GM21786 (cell line): ENCODE data around the gene TMEM154.

Experiments
- ATAC-seq: cut with Tn5 transposase; IDR thresholded peaks from one replicate; pipeline ENCODE4 v1.9.1; 2021; ENCODE audit not compliant: unreplicated experiment

Gene TMEM154, protein sequence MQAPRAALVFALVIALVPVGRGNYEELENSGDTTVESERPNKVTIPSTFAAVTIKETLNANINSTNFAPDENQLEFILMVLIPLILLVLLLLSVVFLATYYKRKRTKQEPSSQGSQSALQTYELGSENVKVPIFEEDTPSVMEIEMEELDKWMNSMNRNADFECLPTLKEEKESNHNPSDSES

DNA sequence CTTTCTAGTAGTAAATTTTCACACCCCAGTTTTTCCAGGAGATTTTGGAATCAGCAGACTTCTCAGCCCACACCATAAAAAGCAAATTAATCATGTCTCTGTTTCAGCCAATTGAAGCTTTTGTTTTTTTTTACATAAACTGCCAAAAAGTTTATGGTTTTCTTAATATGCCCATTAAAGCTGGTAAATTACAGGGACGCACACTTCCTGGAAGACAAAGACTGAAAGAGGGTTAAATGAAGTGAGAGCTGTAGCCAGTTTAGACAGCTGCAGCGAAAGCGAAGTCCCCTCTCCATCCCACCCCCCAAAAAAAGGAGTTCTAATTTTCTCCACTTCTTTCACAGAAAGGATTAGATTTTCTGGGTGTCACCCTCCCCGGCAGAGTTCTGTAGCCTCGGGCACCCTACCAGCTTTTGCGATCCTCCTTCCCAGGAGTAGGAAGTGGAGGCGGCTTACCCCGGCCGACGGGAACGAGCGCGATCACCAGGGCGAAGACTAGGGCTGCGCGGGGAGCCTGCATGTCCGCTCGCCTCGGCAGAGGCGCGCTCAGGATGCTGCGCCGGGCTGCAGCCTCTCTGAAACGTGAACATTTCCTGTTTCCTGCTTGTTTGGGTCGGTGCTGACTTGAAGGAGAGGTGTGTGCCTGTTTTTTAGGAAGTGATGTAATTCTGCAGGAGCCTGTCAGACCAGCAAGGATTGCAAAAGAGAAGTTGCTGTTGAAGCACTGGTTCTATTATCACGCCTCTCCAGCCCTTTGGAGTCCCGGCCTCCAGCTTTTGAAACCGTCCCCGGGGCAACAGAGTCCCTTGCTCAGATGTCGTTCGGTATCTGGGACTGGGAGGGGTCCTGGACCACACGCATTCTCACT lies at the start of gene TMEM154:
TSS of gene TMEM154 (minus strand) at position 584 of the 868 bp plus-strand sequence. CDS start at position 520, 64 bp downstream.
- ATAC-seq = peak; percentile 42

DNA sequence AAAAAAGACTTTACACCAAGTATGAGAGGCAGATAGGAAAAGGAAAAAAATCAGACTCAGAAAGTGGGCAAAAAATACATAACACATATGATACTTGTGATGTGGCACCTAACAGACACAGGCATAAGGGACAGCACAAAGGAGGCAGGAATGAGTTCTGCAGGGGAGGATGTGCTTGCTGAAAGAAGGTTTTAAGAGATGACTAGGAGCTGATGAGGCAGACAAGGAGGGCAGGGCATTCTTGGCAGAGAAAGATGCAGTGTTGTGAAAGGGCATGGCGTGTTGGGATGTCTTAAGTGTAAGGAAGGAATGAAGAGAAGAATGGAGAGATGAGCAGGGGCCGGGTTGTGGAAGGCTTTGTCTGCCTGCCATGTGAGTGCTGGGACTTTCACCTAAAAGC lies 49.7 kb upstream of the TMEM154 start:
- no peak for ATAC-seq

DNA sequence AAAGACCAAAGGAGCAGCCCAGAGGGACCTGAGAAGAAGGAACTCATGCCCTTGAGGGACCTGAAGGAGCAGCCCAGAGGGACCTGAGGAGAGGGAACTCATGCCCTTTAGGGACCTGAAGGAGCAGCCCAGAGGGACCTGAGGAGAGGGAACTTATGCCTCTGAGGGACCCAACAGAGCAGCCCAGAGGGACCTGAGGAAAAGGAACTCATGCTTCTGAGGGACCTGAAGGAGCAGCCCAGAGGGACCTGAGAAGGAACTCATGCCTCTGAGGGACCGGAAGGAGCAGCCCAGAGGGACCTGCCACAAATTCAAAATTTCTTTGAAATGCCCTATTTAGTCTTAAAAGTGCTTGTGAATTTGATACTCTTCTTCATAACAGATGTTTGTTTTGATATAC lies 48.5 kb upstream of the TMEM154 start:
- ATAC-seq = no peak

DNA sequence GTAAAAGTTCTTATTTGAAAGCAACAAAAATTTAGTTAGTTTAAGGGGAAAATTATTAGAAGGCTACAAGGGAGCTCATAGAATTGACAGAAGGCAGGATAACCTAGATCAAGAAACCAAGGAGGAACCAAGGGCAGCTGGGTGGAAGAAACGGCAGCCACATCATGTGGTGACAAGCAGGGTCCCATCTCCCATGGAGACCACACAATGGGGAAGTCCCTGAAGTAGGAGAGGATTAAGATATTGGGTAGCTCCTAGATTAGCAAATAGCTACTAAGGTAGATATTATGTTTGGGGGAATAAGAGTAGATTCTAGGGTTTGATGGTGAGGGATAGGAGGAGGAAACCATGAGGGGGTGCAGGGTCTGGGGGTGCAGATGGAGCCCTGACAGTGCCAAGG lies 48.0 kb upstream of the TMEM154 start:
- ATAC-seq = no peak

DNA sequence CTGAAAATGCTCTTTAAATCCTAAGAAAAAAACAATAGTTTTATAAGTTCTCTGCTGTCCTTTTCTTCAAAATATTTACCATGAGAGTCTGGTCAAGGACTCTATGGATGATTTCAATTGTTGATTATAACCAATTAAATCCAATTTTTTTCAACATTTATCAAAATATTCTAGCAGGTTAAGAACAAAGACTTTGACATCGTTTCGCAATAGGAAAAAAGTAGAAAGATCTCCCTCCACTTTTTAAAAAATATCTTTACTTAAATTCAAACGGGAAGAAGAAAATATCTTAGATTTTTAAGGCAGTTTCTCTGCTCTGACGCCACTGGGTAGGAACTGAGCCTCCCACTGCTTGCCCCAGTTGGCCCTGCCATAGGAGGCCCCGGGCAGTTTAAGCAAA lies 44.7 kb upstream of the TMEM154 start:
- ATAC-seq = no peak

DNA sequence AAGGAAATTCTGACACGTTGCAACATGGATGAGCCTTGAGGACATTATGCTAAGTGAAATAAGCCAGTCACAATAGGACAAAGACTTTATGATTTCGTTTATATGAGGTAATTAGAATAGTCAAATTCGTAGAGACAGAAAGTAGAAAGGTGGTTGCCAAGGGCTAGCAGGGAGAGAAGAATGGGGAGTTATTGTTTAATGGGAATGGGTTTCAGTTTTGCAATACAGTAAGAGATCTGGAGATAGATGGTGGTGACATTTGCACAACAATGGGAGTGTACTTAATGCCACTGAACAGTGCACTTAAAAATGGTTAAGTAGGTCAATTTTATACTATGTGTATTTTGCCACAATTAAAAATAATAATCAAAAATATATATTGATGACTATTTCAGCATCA lies 43.4 kb upstream of the TMEM154 start:
- no peak for ATAC-seq

DNA sequence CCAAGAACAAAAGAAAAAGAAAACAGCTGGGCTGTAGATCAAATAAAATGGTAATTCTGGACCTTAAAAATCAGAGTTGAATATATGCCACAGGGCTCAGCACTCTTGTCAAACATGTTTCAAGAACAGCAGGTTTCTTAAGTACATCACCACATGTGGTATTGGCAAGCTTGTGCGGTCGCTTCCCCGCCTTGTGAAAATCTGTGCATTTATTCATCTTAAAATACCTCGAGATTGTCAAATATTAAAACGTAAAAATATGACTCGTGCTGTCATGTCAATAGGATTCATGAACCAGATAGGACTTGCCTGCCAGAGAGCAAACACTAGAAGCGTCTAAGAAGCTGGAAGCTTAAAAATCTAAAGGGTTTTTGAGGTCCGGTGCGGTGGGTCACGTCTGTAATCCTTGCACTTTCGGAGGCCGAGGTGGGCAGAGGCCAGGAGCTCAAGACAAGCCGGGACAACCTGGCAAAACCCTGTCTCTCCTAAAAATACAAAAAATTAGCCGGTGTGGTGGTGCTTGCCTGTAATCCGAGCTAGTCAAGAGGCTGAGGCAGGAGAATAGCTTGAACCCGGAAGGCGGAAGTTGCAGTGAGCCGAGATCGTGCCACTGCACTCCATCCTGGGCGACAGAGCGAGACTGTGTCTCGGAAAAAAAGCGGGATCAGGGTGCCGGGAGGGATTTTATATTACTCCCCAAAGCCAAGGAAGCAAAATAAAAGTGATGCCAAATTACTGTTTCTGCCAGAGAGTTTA lies 40.2 kb upstream of the TMEM154 start:
- ATAC-seq = no peak

DNA sequence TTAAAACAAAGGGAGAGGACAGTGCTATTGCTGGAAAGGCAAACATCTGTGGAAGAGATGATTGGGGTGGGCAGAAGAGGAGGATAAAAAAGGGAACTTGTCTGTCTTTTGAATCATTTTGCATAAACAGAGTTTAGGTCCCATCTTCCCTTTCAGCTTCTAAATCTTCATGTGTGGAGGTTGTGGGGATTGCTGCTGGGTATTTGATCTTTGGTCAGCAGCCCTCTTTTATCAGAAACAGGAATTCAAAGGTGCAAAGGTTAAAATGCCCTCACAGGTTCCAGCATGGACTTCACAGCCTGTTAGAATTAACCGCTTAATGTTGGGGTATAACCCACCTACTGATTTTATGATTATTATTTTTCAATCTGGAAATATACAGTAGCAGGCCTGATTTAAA lies 39.5 kb upstream of the TMEM154 start:
- ATAC-seq = no peak

DNA sequence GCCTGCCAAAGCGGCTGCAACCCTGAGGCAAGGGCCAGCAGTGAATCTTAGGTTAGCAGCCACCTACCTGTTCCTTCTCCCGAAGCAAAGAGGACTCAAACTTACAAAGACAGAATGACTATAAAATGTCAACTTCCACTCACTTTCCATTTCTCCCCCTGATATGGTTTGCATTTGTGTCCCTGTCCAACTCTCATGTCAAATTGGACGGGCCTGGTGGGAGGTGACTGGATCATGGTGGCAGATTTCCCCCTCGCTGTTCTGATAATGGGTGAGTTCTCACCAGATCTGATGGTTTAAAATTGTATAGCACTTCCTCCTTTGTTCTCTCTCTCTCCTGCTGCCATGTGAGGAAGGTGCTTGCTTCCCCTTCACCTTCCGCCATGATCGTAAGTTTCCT lies 35.3 kb upstream of the TMEM154 start:
- ATAC-seq = no peak

DNA sequence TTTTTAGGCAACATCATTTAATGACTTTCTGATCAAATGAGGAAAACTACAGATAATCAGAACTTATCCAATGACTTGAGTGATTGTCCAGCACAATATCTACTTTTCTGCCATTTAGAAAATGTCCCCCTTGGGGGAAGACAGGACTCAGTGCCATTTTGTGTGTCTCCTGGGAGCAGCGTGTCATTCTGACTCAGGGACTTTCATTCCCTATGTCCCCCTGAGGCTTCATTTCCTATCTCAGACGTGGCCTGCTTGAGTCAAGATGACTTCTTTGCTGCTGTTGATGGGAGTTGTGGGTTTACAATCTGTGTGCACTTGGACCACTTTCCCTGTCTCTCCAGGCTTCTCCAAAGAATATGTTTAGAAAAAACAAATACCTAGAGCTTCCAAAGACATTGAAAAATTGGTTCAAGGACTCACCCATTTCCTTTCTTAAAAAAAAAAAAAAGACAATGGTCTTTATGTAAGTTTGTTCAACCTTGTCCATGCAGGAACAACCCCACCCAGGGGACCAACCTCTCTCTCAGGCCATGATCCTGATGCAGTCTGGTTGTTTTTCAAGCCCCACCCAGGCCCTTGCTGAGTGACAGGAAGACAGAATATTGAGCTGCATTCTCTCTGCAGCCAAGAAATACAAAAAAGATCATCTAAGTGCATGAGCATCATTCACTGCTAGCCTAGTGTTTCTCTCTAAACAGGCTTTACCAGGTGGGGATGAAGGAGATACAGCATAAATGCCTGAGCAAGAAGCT lies 34.3 kb upstream of the TMEM154 start:
- ATAC-seq = no peak

DNA sequence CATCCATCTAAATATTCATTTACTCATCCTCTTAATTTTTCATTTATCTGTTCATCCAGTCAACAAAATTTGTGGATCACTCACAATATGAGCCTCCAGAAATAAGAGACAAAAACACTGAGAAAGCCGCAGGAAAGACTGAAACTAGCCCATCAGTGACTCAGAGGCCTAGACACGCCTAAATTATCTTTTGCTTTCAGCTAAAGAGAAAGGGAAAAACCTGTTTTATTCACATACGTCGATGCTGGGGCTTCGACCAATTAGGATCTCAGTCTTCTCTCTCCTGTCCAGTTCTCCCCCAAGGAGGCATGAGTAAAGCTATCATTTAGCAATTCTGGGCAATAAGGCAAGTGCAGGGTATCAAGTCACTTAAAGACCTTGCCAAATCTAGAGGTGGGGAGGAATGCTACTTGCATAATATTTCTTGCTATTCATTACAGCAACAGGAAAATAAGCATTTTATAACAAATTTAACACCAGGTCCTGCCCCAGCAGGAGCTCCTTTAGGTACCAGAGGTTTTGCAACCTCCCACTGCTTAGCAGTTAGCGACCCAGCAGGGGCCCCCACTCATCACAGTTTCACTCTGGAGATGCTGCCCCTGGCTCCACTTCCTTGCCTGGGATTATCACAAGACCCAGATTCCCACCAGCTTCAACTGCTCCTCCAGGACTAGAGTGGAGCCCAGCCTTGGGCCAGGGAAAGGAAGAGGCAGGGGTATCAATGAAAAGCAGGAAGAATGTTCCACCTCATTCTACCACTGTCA lies 30.1 kb upstream of the TMEM154 start:
- ATAC-seq = peak; percentile 79

DNA sequence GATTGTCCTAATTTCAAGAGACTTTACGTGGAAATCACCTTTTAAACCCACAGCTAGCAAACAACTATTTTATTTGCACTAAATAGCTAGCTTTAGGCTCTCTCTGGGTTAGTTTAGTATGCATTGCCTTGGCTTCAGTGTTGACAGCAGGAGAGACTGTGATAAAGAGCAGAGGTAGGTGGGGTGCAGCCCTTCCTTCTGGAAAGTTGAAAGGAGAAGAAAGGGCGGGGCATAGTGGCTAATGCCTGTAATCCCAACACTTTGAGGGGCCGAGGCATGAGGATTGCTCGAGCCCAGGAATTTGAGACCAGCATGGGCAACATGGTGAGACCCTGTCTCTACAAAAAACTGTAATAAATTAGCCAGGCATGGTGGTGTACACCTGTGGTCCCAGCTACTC lies 29.0 kb upstream of the TMEM154 start:
- ATAC-seq = no peak

DNA sequence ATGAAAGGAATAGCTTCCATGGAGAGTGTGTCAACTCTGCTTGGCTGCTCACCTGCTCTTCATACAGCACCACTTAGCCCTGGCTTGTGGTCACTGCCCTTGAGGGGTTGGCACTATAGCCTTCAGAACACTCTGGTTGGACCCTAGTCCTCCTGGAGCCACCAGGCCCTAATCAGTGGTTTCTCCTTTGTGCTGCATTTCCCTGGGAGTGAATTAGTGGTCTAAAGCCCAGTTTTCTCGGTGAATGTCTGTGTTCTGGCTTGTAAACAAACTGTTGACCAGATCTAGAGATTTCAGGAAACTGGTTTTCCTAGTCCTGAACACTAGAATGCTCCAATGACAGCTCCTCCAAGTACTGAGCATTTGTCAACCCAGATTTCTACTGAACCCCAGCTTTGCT lies 28.6 kb upstream of the TMEM154 start:
- no peak for ATAC-seq

DNA sequence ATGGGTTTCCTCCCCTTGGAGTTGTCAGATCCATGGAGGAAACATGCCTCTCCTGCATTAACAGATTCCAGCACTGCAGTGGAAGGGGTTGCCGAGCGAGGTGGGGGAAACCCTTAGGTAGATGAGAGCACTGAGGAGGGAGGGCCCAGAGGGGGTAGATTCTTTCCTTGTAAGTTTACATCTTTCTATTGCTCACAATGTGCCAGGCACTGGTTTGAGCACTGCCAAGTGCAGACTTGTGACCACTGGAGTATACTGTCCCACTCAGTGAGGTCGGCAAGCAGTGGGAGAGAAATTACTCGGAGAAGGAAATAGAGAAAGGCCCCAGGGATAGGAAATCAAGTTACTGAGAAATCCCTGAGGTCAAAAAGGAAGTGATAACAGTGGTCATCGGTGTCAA lies 27.8 kb upstream of the TMEM154 start:
- no peak for ATAC-seq

DNA sequence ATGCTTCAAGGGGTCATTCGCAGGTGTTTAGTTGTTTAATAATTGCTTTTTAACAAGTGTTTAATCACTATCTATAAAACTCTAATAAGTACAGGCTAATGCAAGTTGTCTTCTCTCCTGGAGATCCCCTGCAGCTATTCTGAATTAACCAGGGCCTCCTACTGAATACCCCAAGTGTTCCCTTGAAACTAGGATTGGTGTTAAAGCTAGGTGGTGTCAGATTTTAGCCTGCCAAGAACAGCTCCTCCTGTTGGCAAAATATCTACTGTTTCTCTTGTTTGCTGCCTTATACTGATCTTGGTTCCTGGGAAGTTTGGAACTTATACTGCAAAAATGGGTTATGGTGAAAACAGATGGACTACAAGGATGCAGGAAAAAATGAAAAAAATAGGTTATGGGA lies 26.1 kb upstream of the TMEM154 start:
- ATAC-seq = no peak

DNA sequence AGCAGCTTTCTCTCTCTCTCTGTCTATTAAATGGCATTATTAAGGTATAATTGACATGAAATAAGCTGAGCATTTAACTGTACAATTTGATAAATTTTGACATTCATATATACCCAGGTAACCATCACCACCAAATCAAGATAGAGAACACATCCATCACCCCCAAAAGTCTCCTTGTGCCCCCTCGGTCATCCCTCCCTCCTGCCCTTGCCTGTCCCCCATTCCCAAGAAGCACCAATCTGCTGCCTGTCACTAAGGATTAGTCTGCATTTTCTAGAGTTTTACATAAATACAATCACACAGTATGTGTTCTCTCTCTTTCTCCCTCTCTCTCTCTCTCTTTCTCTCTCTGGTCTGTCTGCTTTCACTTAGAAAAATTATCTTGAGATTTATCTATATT lies 25.0 kb upstream of the TMEM154 start:
- ATAC-seq = no peak

DNA sequence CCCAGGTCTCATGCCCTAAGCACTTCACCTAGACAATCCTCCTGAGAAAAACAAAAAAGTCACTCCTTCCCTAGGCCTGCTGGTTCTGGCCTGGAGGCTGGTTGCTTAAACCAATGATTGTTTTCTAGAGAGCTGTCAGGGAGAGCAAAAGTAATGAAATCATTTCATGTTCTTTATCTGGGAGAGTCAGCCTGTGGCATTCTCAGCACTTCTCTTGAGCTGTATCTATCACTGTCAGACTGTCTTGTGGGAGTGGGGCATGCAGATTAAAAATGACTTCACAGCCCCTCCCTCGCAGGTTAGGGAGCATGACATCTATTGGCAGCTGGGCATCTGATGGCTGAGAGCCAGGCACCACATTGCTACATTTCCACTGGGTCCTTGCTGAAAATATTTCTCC lies 20.4 kb upstream of the TMEM154 start:
- no peak for ATAC-seq

DNA sequence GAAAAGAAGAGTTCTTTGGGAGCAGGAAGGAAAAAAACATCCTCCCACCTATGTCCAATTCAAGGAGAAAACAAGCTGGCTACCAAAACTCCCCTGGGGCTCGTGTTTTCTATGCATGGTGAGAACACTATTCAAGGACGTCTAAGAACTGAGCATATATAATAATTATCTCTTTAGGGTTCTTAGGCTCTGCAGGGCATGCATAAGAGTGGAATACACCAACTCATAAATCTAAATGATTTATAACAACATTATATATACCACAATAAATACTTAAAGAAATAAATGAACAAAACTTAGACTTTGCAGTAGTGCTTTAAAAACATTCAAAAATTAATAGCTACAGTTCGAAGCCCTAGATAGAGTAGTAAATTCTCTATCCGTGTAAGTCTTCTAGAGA lies 19.5 kb upstream of the TMEM154 start:
- no peak for ATAC-seq

DNA sequence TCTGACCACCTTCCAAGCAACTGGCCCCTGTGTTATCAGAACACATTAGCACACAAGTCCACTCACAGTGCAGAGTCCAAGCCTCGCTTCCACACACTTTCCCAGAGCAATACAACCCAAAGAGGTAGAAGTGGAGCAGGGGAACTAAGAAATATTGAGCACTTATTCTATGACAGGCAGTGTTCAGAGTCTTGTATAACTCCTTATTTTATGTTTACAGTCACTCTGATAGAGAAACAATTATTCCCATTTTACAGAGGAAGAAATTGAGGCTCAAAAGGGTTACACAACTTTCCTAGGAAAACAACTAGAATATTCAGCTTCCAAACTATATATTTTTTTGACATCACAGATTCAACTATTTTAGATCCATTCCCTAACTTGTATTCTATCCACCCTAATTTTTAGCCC lies 18.3 kb upstream of the TMEM154 start:
- no peak for ATAC-seq

DNA sequence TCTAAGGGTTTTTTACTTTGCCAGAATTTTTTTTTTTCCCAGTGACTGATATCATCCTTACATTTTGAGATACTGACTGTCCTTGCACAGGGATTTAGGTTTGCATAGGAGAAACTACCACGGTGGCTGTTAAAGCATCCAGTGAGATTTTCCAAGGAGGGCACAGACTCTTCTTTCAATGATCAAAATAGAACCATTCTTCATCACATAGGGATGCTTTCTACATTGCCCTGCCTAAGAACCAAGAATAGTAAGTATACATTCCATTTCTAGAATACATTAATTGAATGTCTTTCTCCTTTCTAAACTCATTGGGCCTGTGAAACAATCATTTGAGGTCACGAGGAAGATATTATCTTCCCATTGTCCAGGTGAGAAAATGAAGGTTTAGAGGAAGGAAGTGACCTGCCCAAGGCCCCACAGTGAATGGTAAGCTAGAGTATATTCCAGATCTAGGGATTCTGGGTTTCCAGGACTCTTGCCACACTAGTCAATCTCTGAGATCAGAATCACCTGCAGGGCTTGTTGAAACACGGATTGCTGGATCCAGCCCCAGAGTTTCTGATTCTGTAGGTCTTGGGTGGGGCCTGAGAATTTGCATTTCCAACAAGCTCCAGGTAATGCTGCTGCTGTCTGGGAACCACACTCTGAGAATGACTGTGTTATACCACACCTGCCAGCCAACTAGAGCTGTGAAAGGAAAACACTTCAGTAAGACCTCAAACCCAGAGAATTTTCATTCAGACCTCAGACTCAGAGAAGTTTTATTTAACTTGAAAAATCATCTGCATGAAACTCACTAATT lies 17.7 kb upstream of the TMEM154 start:
- peak; percentile 18 for ATAC-seq
